Measurements from ENCODE around the gene ALDH1L1.

The ALDH1L1 gene

GRCh38 chr3:126155819-126156218, 24.6 kb downstream of the ALDH1L1 start:
- DNase-seq (ENCODE audit: low read depth in 2 of 3, low spot score in 2 of 3) = no peak

GRCh38 chr3:126155280-126155640, 25.1 kb downstream of the ALDH1L1 start:
- DNase-seq (ENCODE audit: low read depth in 2 of 3, low spot score in 2 of 3) = no peak

GRCh38 chr3:126154391-126155279, 25.8 kb downstream of the ALDH1L1 start:
- no peak for DNase-seq (ENCODE audit: low read depth in 2 of 3, low spot score in 2 of 3)

GRCh38 chr3:126153695-126154360, 26.6 kb downstream of the ALDH1L1 start:
- no peak for DNase-seq (ENCODE audit: low read depth in 2 of 3, low spot score in 2 of 3)

GRCh38 chr3:126152901-126153694, 27.3 kb downstream of the ALDH1L1 start:
- no peak for DNase-seq (ENCODE audit: low read depth in 2 of 3, low spot score in 2 of 3)

GRCh38 chr3:126152458-126152857, 27.9 kb downstream of the ALDH1L1 start:
- DNase-seq (ENCODE audit: low read depth in 2 of 3, low spot score in 2 of 3) = no peak

GRCh38 chr3:126151562-126152302, 28.7 kb downstream of the ALDH1L1 start:
- DNase-seq (ENCODE audit: low read depth in 2 of 3, low spot score in 2 of 3) = no peak

- no peak for DNase-seq (ENCODE audit: low read depth in 2 of 3, low spot score in 2 of 3)
These were observed 30.3 kb downstream of the ALDH1L1 start for GRCh38 chr3:126149960-126150515.

- DNase-seq (ENCODE audit: low read depth in 2 of 3, low spot score in 2 of 3) = no peak
These were observed 31.0 kb downstream of the ALDH1L1 start for GRCh38 chr3:126149256-126149902.

- no peak for DNase-seq (ENCODE audit: low read depth in 2 of 3, low spot score in 2 of 3)
These were observed 32.3 kb downstream of the ALDH1L1 start for GRCh38 chr3:126147932-126148683.

GRCh38 chr3:126147147-126147931, 33.0 kb downstream of the ALDH1L1 start:
- no peak for DNase-seq (ENCODE audit: low read depth in 2 of 3, low spot score in 2 of 3)

GRCh38 chr3:126146525-126147146, 33.8 kb downstream of the ALDH1L1 start:
- DNase-seq (ENCODE audit: low read depth in 2 of 3, low spot score in 2 of 3) = no peak

GRCh38 chr3:126146034-126146433, 34.4 kb downstream of the ALDH1L1 start:
- DNase-seq (ENCODE audit: low read depth in 2 of 3, low spot score in 2 of 3) = no peak

GRCh38 chr3:126142652-126143051, 37.7 kb downstream of the ALDH1L1 start:
- no peak for DNase-seq (ENCODE audit: low read depth in 2 of 3, low spot score in 2 of 3)

- DNase-seq (ENCODE audit: low read depth in 2 of 3, low spot score in 2 of 3) = no peak
These were observed 42.8 kb downstream of the ALDH1L1 start for GRCh38 chr3:126137490-126138130.

GRCh38 chr3:126136428-126137220, 43.8 kb downstream of the ALDH1L1 start:
- no peak for DNase-seq (ENCODE audit: low read depth in 2 of 3, low spot score in 2 of 3)
